Hematopoietic multipotent progenitor cell treated with erythropoietin and hydrocortisone succinate and interleukin-3 and kit ligand, for 4 days (in vitro differentiated cells): ENCODE data around the gene HYPK.
"Not testable (repeated sequence)": the region's sequence is repeated elsewhere in the genome, so short reads cannot be mapped to it uniquely, and the experiment has no call there.

ENCODE experiments used
- DNase-seq: peaks from one replicate; pipeline ENCODE4 v3.0.0-alpha.2; 2015

Gene HYPK

GRCh38 chr15:43796566-43796965, 3.8 kb upstream of the HYPK start:
- DNase-seq: no peak

- DNase-seq: peak; percentile 48
Observed at GRCh38 chr15:43799209-43799944, 1.0 kb upstream of the HYPK start.

GRCh38 chr15:43799945-43800285, 484 bp upstream of the HYPK start, which contains the start of gene SERINC4:
SERINC4 (minus strand) TSS chr15:43800220; CDS start chr15:43799986, 234 bp downstream.
- no peak for DNase-seq

GRCh38 chr15:43802676-43803075, 2.3 kb downstream of the HYPK start:
- not testable (repeated sequence) for DNase-seq

- no peak for DNase-seq
Observed at GRCh38 chr15:43808435-43808950, 8.1 kb downstream of the HYPK start.

GRCh38 chr15:43808960-43809678, 8.7 kb downstream of the HYPK start:
- DNase-seq: no peak

GRCh38 chr15:43815064-43815463, 14.7 kb downstream of the HYPK start:
- DNase-seq: not testable (repeated sequence)

GRCh38 chr15:43821505-43821904, 21.1 kb downstream of the HYPK start:
- no peak for DNase-seq

GRCh38 chr15:43824302-43825246, 24.2 kb downstream of the HYPK start, which contains the start of gene MFAP1:
MFAP1 (minus strand) TSS chr15:43824690; CDS start chr15:43824569, 121 bp downstream.
- peak; percentile 99 for DNase-seq

- not testable (repeated sequence) for DNase-seq
Observed at GRCh38 chr15:43825305-43825704, 24.9 kb downstream of the HYPK start.

- DNase-seq: no peak
Observed at GRCh38 chr15:43826029-43826507, 25.7 kb downstream of the HYPK start.

- DNase-seq: peak; percentile 98
Observed at GRCh38 chr15:43826508-43827341, 26.3 kb downstream of the HYPK start, which contains the start of gene WDR76. WDR76 (plus strand) TSS chr15:43827002; CDS start chr15:43827033, 31 bp downstream.

GRCh38 chr15:43828061-43828657, 27.8 kb downstream of the HYPK start:
- no peak for DNase-seq

- not testable (repeated sequence) for DNase-seq
Observed at GRCh38 chr15:43829951-43830540, 29.6 kb downstream of the HYPK start.

- not testable (repeated sequence) for DNase-seq
Observed at GRCh38 chr15:43830691-43831275, 30.4 kb downstream of the HYPK start.

- DNase-seq: not testable (repeated sequence)
Observed at GRCh38 chr15:43831519-43832052, 31.2 kb downstream of the HYPK start.

- DNase-seq: not testable (repeated sequence)
Observed at GRCh38 chr15:43832485-43832884, 32.1 kb downstream of the HYPK start.

- DNase-seq: no peak
Observed at GRCh38 chr15:43845421-43845820, 45.0 kb downstream of the HYPK start.

GRCh38 chr15:43851251-43851650, 50.9 kb downstream of the HYPK start:
- no peak for DNase-seq

GRCh38 chr15:43852607-43853006, 52.2 kb downstream of the HYPK start:
- DNase-seq: no peak
